Measurements from ENCODE around the gene C11orf58.
A peak's percentile ranks its signal among the peaks of the same experiment; 100 is the strongest.

The C11orf58 gene

GRCh38 chr11:16777613-16777975 is 39.1 kb downstream of the C11orf58 start:
- DNase-seq, result peak in 1 of 2 donors; percentile 23
- intact Hi-C loops (cut with DNase I; ENCODE audit: low total_unique reads), result no loop called here
- no peak overlapping the region for H3K4me3 ChIP-seq
- H3K9me3 ChIP-seq, result no peaks in the 10 kb centered on the region
- no peaks in the 10 kb centered on the region for H3K27me3 ChIP-seq
- peaks cover 0 to 6% (median 0%) of the 10 kb centered on the region in 4 donors for H3K4me1 ChIP-seq
- H3K27ac ChIP-seq, result no peak overlapping the region
- TF ChIP-seq, protein P1, sequence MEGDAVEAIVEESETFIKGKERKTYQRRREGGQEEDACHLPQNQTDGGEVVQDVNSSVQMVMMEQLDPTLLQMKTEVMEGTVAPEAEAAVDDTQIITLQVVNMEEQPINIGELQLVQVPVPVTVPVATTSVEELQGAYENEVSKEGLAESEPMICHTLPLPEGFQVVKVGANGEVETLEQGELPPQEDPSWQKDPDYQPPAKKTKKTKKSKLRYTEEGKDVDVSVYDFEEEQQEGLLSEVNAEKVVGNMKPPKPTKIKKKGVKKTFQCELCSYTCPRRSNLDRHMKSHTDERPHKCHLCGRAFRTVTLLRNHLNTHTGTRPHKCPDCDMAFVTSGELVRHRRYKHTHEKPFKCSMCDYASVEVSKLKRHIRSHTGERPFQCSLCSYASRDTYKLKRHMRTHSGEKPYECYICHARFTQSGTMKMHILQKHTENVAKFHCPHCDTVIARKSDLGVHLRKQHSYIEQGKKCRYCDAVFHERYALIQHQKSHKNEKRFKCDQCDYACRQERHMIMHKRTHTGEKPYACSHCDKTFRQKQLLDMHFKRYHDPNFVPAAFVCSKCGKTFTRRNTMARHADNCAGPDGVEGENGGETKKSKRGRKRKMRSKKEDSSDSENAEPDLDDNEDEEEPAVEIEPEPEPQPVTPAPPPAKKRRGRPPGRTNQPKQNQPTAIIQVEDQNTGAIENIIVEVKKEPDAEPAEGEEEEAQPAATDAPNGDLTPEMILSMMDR (IDR thresholded peaks at IDR 0.05), result no peak
- peaks cover 0 to 11% (median 0%) of the 10 kb centered on the region in 3 donors for H3K36me3 ChIP-seq

- H3K9me3 ChIP-seq, result no peaks in the 10 kb centered on the region
- H3K36me3 ChIP-seq, result peaks cover 0 to 11% (median 0%) of the 10 kb centered on the region in 3 donors
- TF ChIP-seq, protein P1 (IDR thresholded peaks at IDR 0.05), result no peak
- peak in 1 of 2 donors; percentile 41 for DNase-seq
- no peak overlapping the region for H3K4me3 ChIP-seq
- intact Hi-C loops (cut with DNase I; ENCODE audit: low total_unique reads), result no loop called here
- H3K27ac ChIP-seq, result no peak overlapping the region
- H3K27me3 ChIP-seq, result no peaks in the 10 kb centered on the region
- H3K4me1 ChIP-seq, result peaks cover 0 to 6% (median 0%) of the 10 kb centered on the region in 4 donors
Observed at GRCh38 chr11:16778286-16778685, 39.8 kb downstream of the C11orf58 start.

DNA sequence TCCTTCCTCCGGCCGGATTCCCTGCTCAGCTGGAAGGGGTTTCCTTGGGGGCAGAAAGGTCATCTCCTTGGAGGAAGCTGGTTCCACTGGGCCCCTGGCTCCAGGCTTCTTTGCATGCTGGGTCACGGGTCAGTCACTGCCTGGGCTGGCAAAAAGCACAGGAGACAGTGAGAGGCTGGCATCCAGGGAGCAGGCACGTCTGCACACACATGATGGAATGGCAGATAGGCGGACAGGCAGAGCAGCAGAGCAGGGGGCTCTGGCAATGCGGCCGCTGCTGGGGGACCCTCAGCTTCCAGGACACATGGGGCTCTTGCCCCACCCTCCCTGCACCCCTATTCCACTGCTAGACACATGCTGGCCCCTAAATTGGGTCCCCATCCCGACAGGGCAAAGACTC is 40.4 kb downstream of the C11orf58 start:
- Histone ChIP-seq H3K4me3 (no peak overlapping the region), H3K9me3 (no peaks in the 10 kb centered on the region), H3K36me3 (peaks cover 0 to 11% (median 0%) of the 10 kb centered on the region in 3 donors), H3K4me1 (peaks cover 0 to 6% (median 0%) of the 10 kb centered on the region in 4 donors), H3K27me3 (no peaks in the 10 kb centered on the region), H3K27ac (no peak overlapping the region)
- TF ChIP-seq, protein P1 (IDR thresholded peaks at IDR 0.05), result no peak
- DNase-seq, result peak in 1 of 2 donors; percentile 52
- intact Hi-C loops (cut with DNase I; ENCODE audit: low total_unique reads), result no loop called here

- H3K4me1 ChIP-seq, result peaks cover 0 to 6% (median 0%) of the 10 kb centered on the region in 4 donors
- intact Hi-C loops (cut with DNase I; ENCODE audit: low total_unique reads), result no loop called here
- H3K4me3 ChIP-seq, result no peak overlapping the region
- TF ChIP-seq, protein P1 (IDR thresholded peaks at IDR 0.05), result no peak
- no peak overlapping the region for H3K27ac ChIP-seq
- H3K27me3 ChIP-seq, result no peaks in the 10 kb centered on the region
- H3K36me3 ChIP-seq, result peaks cover 0 to 11% (median 0%) of the 10 kb centered on the region in 3 donors
- H3K9me3 ChIP-seq, result no peaks in the 10 kb centered on the region
- DNase-seq, result peak; percentile 46
Observed at GRCh38 chr11:16779436-16779835, 41.0 kb downstream of the C11orf58 start.

- peaks cover 0 to 11% (median 0%) of the 10 kb centered on the region in 3 donors for H3K36me3 ChIP-seq
- no peaks in the 10 kb centered on the region for H3K9me3 ChIP-seq
- H3K27ac ChIP-seq, result no peak overlapping the region
- H3K4me3 ChIP-seq, result no peak overlapping the region
- peak in 1 of 2 donors; percentile 60 for DNase-seq
- TF ChIP-seq, protein P1 (IDR thresholded peaks at IDR 0.05), result no peak
- intact Hi-C loops (cut with DNase I; ENCODE audit: low total_unique reads), result no loop called here
- peaks cover 0 to 6% (median 0%) of the 10 kb centered on the region in 4 donors for H3K4me1 ChIP-seq
- H3K27me3 ChIP-seq, result no peaks in the 10 kb centered on the region
Observed at GRCh38 chr11:16780146-16780545, 41.7 kb downstream of the C11orf58 start.

Data from tibial artery (tissue), 4 donors.